Hypothalamus (tissue), 51 donors: Measurements from ENCODE around the gene ARPC4.
A peak's percentile ranks its signal among the peaks of the same experiment; 100 is the strongest.
"Not testable (repeated sequence)": the region's sequence is repeated elsewhere in the genome, so short reads cannot be mapped to it uniquely, and the experiment has no call there.

Experiments
- DNase-seq, 51 donors: peaks; one replicate each; lab custom pipeline; 2025; lab: John Stamatoyannopoulos, UW

ARPC4 gene

GRCh38 chr3:9848860-9849259, 56.0 kb downstream of the ARPC4 start:
- DNase-seq: peak in 1 of 51 donors; percentile 25

- peak in 6 of 51 donors; percentile 6 to 34 (median 19) for DNase-seq
These were observed 58.5 kb downstream of the ARPC4 start for GRCh38 chr3:9851383-9851782.

GRCh38 chr3:9851926-9852325, 59.0 kb downstream of the ARPC4 start:
- DNase-seq: not testable (repeated sequence)

GRCh38 chr3:9852528-9852927, 59.6 kb downstream of the ARPC4 start:
- no peak for DNase-seq

- DNase-seq: not testable (repeated sequence)
These were observed 61.5 kb downstream of the ARPC4 start for GRCh38 chr3:9854291-9854940.

- no peak for DNase-seq
These were observed 62.7 kb downstream of the ARPC4 start for GRCh38 chr3:9855594-9855993.
